HG03097 (cell line): ENCODE measurements around the gene MYF6.
"Not testable (repeated sequence)": the region's sequence is repeated elsewhere in the genome, so short reads cannot be mapped to it uniquely, and the experiment has no call there.

Source experiments
- ATAC-seq: cut with Tn5 transposase; IDR thresholded peaks from one replicate; pipeline ENCODE4 v1.9.1; 2021; ENCODE audit not compliant: unreplicated experiment, low FRiP score

MYF6 gene

DNA sequence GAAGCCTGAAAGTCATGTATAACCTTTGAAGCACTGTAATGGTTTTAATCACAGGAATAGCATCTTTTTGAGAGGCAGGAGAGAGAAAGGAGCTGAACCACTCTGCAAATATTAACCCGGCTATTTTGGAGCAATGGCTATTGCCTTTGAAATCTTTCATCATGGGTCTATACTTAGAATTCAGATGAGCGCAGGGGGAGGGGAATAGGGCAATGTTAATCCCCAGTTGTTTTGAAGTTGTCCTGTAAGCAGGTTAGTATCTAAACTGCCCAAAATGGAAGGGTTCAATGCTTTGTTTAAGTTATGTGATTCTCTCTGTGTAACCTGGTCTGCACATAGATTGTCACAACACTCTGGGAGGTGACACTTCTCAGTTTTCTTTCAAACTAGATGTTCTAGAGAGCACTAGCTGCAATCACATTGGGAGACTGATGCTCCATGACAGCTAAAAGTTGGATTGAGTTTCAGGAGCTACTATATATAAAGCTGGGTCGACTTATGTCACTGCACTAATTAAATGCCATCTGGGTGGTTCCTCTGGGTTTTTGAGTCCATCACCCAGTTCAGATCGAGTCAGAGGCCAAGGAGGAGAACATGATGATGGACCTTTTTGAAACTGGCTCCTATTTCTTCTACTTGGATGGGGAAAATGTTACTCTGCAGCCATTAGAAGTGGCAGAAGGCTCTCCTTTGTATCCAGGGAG, at the start of gene MYF6:
MYF6 (plus strand) TSS at position 509 of the 704 bp plus-strand sequence; CDS start at position 595, 86 bp downstream.
- no peak for ATAC-seq

DNA sequence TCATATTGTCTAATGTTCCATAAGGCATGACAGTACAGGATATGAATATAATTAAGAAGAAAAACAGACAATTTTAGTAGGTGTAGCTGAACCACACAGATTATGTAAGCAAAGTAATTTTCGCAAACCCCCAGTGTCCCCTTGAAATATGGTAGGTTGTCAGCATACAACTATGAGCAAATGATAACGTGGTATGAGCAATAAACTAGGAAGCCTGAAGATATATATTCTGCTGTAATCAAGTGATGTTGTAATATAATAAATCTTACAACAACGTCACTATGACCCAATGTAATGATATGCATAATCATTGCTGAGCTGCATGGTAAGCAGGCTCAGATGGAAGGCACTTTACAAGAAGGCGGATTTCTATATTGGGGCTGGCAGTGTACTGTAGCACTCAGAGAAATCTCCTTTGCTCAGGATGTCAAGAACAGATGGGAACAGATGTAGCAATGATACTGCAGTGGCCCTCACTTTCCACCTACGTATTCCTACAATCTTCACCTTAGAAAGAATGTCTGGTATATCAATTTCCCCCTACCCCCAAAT, 47.8 kb upstream of the MYF6 start:
- ATAC-seq, result no peak

DNA sequence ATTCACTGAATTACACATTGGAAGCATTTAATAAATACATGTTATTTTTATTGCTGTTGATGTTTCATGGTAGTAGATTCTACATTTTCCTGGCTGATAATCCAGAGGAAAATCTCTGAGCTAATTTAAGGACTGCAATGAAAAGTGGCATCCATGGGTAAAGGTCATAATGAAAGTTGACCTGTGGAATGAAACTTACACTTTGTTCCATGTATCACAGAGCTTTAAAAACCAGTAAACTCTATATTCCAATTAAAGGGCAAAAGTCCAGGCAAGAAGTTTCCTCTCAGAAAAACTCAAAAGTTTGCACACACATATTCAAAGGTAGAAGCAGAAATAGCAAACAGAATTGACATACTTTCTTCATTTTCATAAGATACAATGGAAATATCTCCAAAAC, 44.8 kb upstream of the MYF6 start:
- ATAC-seq, result no peak

DNA sequence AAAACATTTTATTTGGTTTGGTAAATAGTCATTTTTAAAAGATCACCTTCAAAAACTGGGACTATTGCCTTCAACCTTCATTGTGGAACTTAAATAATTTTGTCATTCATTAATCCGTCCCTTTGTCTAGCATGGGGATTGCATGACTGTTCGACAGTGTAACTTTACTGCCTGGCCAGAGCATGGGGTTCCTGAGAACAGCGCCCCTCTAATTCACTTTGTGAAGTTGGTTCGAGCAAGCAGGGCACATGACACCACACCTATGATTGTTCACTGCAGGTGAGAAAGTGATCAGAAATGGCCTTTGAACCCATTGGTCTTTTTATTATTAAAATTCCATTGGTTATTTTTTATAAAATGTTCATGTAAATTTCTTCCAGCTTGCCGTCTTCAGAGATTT, 37.2 kb upstream of the MYF6 start:
- ATAC-seq, result no peak

DNA sequence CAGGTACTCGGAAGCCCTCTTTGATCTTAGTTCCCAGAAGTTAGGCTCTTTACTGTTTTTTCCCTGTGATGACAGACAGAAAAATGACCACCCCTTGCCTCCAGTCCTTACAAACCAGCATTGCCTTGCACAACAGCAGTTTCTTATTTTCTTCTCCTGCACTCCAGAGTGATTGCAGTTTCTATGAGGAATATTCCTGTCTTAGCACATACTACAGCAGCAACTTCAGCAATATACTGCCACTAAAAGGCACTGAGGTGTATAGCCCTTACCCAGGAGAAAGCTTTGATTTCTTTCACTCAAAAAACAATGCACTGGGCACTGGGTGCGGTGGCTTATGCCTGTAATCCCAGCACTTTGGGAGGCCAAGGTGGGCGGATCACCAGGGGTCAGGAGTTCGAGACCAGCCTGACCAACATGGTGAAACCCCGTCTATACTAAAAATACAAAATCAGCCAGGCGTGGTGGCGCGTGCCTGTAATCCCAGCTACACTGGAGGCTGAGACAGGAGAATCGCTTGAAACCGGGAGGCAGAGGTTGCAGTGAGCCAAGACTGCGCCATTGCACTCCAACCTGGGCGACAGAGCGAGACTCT, 31.3 kb upstream of the MYF6 start:
- not testable (repeated sequence) for ATAC-seq

DNA sequence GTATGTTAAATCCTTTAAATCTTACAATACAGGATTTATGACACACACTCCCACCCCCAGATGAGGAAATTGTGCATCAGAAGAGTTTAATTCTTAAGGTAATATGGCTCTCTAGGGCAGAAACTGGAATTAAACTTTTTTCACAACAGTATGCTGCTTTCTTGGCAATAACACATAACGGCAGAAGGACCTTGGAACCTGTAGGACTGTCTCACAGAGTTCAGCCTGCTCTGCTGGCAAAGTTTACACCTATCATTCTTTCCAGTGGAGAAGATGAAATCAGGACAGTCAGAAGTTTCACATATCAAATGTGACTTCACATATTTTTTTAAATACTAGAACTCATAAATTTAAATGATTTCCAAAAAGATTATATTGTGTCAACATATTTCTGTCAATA, 30.6 kb upstream of the MYF6 start:
- no peak for ATAC-seq

DNA sequence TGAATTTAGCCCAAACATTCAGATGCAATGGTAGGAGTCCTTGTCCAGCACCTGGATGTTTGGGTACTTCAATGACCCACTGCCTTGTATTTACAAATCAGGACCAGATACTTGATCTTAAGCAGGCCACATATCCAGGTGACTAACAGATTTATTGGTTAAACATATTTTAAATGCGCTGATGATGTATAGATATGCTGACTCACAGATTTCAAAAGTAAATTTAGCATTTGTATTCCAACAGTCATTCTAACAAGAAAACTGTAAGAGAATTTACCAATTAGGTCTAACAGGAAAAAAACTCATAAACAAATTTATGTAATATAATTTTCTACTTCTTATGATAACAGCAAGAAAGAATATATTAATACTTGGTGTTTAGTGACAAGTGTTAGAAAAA, 29.4 kb upstream of the MYF6 start:
- no peak for ATAC-seq

DNA sequence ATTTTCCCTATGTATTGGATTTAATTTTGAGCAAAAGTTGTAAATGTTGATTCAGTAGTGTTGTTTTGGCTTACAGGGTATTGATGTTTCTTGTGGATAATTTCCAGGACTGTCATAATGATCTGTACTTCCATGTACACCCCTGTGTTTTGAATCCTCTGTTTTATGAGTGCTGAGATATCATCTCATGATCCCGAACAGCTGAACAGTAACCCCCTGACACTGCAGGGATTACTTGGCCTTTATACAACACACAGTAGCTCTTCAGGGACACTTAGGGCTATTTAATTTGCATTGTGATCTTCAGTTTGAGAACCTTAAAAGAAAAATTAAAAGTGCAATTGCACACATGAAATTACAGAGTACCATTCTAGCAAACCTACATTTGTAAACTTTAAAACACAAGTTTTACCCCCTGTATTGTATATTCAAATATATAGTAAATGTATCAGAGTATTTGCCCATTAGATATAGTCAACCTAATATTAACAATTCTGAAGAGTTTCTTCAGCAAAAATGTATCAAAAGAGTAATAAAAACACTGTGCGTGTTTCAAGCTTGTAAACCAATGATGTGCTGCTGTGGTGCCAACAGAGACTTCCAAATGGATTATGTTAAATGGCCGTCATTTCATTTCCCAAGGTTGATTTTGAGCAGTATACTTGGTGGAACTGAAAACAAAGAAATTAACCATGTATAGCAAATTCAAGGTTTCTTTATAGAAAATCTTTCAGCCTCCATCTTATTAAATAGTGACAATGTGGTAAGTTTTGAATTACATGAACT, 27.9 kb upstream of the MYF6 start:
- no peak for ATAC-seq

DNA sequence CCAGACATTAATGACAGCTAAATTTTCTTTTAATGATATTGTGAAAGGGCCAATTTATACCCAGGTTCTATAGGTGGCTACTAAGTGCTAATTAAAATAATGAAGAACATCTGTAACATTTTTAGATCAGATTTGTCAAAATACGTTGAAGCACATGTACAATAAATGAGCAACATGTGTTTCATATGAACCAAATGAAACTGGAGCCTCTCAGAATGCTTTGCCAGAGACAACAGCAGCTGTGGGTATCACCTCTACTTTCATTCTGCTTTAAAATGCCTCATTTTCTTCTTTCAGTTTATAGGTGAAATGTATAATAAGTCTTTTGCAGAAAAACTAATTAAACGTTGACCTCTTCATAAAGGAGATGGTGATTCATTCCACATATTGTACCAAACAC, 26.1 kb upstream of the MYF6 start:
- no peak for ATAC-seq

DNA sequence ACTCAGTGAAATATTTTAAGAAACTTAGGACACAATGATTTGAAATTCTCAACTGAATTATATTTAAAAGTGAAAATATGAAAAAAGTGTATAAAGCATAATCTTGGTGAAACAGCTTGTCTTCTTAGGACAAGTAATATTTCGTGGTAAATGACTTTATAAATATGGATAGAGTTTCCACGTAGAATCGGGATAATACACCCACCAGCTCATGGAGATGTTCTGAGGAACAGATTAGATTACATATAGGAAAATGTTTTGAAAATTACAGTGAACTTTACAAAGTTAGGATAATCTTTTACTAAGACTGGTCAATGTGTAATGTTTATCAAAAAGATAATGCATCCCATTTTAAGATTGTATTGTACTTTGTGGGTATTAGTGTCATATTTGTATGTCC, 25.6 kb upstream of the MYF6 start:
- ATAC-seq, result no peak

DNA sequence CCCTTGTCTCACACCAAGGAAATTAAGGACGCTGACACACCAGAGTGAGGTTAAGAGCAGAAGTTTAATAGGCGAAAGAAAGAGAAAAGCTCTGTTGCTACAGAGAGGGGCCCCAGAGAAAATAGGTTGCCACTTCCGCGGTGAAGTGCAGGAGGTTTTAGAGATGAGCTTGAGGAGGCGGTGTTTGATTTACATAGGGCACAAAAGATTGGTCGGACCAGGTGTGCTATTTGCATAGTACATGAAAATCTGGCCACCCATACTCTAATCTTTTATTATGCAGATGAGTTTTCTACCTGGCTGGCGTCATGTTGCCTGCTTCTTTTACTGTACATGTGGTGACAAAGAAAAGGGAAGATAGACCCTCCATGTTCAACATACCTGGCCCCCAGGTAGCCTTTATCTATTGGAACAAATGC, 23.3 kb upstream of the MYF6 start:
- ATAC-seq, result no peak

DNA sequence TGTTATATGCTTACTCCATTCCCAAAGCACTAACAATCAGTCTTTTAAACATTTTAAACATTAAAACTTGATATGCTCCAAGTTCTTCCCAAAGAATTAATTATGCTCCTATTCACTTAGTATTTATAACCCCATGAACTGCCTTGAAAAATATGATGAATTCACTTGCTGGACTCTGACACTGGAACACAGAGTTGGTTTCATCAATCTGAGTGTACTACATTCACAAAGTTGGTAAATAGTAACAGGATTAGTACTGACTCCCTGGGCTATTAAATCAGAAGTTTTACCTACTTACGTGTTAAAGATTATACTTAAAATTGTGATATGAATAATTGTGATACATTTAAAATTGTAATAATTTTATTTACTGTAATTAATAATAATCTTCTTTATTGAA, 17.3 kb upstream of the MYF6 start:
- ATAC-seq, result no peak

DNA sequence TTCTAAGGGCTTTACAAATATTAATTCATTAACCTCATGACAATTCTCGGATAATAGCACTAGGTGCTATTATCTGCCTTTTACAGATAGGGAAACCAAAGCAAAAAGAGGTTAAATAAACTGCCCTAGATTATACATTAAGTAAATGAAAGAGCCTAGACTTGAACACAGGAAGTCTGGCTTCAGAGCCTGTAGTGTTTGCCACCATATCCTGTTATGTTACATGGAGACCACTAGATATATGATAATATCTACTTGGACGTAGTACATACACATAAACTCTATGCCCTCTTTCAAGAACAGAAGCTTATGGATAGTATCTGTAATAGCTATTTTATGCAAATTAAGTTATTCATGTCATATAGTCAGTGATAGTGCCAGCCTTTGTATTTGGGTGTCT, 16.9 kb upstream of the MYF6 start:
- ATAC-seq, result no peak

DNA sequence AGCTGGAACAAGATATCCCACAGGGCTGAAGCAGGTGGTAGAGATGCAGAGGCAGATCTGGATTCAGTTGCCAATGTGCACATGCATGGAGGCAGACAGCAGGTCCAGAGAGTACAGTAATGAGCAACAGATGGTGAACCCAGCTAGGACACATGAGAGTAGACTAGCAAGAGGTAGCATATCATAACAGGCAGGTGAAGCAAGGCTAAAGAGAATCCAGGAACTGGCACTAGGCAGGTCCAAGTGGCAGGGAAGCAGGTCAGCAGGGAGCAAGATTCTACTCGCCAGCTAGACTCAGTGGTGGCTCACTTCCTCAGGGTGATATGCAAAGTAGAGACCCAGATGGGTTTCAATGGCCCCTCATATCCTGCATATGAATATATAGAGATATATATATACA, 15.3 kb upstream of the MYF6 start:
- no peak for ATAC-seq

DNA sequence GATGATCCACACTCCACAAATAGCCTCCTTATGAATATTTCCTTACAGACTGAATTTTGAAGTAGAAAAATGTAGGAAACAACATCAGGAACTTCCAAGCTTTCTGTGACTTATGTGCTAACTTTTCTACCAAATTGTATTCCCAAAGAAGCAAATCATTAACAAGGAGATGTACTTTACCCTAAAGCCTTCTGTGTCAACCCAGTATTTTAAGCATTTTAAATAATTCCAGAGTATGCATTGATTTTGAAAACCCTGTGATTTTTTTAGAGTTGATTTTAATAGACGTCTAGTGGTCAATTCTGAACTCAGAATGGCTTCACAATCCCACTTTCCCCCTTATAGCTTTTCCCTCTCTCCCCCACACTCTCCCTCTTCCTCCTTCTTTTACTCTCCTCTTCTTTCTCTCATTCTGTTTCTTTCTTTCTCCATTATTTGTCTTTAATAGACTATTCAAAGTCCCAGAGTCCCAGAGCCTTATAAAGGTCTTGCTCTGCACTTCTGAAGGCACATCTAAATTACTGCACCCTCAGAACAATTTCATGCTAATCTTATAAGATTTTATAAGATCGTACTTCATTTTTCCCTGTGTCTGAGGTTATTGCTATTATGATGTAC, 10.1 kb upstream of the MYF6 start:
- ATAC-seq, result no peak

DNA sequence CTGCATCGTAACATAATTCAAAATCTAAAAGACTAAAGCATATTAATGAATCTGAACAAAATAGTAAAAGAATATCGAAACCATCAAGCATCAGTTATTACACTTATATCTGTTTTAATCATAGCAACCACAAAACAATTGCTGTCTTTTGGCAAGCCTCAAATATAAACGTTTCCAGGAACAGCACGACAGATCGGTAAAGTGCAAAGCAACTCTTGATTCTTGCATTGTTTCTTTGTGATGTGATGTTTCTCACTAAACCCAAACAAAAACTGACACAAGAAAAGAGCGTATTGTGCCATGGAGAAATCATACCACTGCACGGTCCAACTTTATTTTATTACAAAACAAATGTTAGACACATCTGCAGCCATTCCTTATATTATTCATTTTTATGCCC, 9.2 kb upstream of the MYF6 start:
- no peak for ATAC-seq

DNA sequence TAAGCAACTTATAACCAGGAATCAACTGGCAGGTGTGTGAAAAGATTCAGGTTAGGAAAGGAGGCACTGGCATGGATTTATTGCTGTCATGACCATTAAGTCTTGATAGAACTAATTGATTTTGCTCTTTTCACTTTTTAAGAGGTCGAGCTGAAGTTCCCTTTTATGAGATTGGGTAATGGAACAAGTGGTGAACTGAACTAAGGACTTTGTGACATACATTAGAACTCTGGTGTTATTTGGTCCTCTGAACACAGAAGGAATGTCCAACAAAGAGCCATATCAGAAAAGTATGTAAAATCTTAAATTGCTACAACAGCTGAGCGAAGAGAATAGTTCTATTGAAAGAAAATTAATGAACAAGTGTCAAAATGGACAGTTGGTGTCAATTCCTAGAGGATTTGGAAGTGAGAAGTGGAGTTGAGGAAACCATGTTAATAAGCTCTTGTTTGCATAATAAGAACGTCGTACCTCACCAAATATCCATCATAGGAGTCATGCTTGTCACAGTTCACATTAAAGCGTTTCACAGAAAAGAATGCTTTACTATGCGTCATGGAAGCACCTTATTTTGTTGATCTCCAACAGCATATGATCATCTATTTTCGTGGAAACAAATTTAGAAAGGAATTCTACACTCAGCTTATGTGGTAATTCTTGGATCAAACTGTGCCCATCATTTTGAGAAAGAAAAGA, 8.4 kb upstream of the MYF6 start:
- ATAC-seq, result no peak

DNA sequence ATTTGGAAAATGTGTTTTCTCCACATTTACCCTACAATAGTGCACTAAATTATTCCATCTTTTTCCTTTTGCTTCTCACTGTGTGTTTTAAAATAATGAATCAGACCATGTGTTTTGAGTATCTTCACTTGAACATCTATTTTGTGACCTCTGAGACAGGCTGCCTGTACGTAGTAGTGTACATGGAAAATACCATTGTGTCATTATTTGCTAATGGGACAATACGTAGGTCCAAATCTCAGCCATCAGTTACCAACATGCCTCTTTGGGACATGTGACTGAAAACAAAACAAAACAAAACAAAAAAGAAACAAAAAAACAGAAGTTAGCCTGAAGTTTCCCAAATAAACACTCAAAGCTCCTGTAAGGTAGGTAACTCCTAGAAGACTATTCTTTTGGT, 7.1 kb upstream of the MYF6 start:
- ATAC-seq, result no peak

DNA sequence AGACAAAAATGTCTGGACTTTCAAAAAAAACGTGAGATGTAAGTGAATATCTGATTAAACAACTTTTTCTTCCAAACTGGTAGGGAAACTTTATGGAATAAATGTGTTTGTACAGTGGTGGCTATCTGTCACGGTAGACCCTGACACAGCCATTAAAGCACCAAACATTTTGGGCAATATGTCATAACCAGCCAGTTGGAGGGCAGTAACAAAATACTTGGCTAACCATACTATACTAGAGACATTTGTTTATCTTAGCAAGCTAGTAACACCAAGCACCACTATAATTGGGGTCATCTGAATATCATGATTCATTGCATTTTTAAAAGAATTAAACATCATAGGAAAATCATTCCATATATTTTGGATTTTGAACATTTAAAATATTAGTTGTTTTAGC, 6.0 kb upstream of the MYF6 start:
- ATAC-seq, result no peak
